ENCODE results near the gene CHP1. TPM values are rescaled to one million over a fixed set of nuclear protein-coding genes. Genes with fewer than 3 reads are reported as not detected.

The CHP1 gene
- total RNA-seq: 100 to 1,000 TPM; 124 to 167 TPM
- 10 to 100 TPM; 73.3 to 78.9 TPM for polyA plus RNA-seq
- long read RNA-seq, donor 1, transcript CHP1-201 (7 exons, 3,329 nt): major isoform, 20 of 116 reads
- long read RNA-seq, donor 1, partial matches to known transcripts: 96 of 116 reads
- long read RNA-seq, donor 1, other reads (novel, unspliced or antisense): 0 of 116 reads
- long read RNA-seq, donor 2, transcript CHP1-201 (7 exons, 3,329 nt): major isoform, 8 of 14 reads
- long read RNA-seq, donor 2, partial matches to known transcripts: 6 of 14 reads
- long read RNA-seq, donor 2, other reads (novel, unspliced or antisense): 0 of 14 reads
- long read RNA-seq, donor 3, transcript CHP1-201 (7 exons, 3,329 nt): major isoform, 14 of 14 reads
- long read RNA-seq, donor 3, partial matches to known transcripts: 0 of 14 reads
- long read RNA-seq, donor 3, other reads (novel, unspliced or antisense): 0 of 14 reads
- long read RNA-seq, donor 4, partial matches to known transcripts: 0 of 4 reads
- long read RNA-seq, donor 4, other reads (novel, unspliced or antisense): 0 of 4 reads
- long read RNA-seq, donor 5, transcript CHP1-201 (7 exons, 3,329 nt): major isoform, 18 of 23 reads
- long read RNA-seq, donor 5, partial matches to known transcripts: 5 of 23 reads
- long read RNA-seq, donor 5, other reads (novel, unspliced or antisense): 0 of 23 reads

- TF ChIP-seq CTCF (IDR thresholded peaks at IDR 0.05; ENCODE audit: control extremely low read depth, extremely low read depth): peak; percentile 43
- ATAC-seq (ENCODE audit: insufficient read depth, low FRiP score): peak; percentile 98
- 1% methylated on average over 69 to 72 of the region's 72 CpGs for WGBS, 2 donors
Observed at GRCh38 chr15:41230650-41231421, at the start of gene CHP1, which contains the start of gene EXD1. TSS of gene CHP1 (plus strand) at chr15:41231268. CDS start at chr15:41231383, 115 bp downstream. TSS of gene EXD1 (minus strand) at chr15:41230757. CDS start at chr15:41226575, 4,182 bp downstream.

GRCh38 chr15:41182266-41182665, 48.8 kb upstream of the CHP1 start:
- 68 to 70% methylated on average over 4 of the region's 4 CpGs for WGBS, 2 donors
- Histone ChIP-seq H3K4me1 (ENCODE audit: control insufficient read depth in 5 of 5, insufficient read depth in 5 of 5, low read length in 5 of 5) (no peaks in the 10 kb centered on the region), H3K9me3 (ENCODE audit: control insufficient read depth in 4 of 4, insufficient read depth in 3 of 4, low read length in 3 of 4) (no peaks in the 10 kb centered on the region), H3K27me3 (ENCODE audit: control insufficient read depth in 3 of 3, insufficient read depth in 3 of 3, low read length in 2 of 3) (no peaks in the 10 kb centered on the region), H3K4me3 (no peak overlapping the region), H3K27ac (ENCODE audit: low read depth in 1 of 2, low read length in 1 of 2) (no peak overlapping the region), H3K9ac (ENCODE audit: insufficient read depth in 1 of 2, low read length in 2 of 2) (no peak overlapping the region), H3K36me3 (ENCODE audit: control insufficient read depth in 4 of 4, insufficient read depth in 4 of 4, low read length in 4 of 4) (no peaks in the 10 kb centered on the region)
- ATAC-seq (ENCODE audit: insufficient read depth, low FRiP score): no peak
- no peak for DNase-seq
- TF ChIP-seq CTCF (IDR thresholded peaks at IDR 0.05; ENCODE audit: control extremely low read depth, extremely low read depth): no peak

More at GRCh38 chr15:41230650-41231421, at the start of gene CHP1, which contains the start of gene EXD1:
- Histone ChIP-seq H3K36me3 (ENCODE audit: control insufficient read depth in 4 of 4, insufficient read depth in 4 of 4, low read length in 4 of 4) (no peaks in the 10 kb centered on the region), H3K4me3 (peak within 1 kb of the TSS; percentile 71), H3K4me1 (ENCODE audit: control insufficient read depth in 5 of 5, insufficient read depth in 5 of 5, low read length in 5 of 5) (peaks cover 0 to 14% (median 6%) of the 10 kb centered on the region in 5 donors), H3K27me3 (ENCODE audit: control insufficient read depth in 3 of 3, insufficient read depth in 3 of 3, low read length in 2 of 3) (no peaks in the 10 kb centered on the region), H3K9ac (ENCODE audit: insufficient read depth in 1 of 2, low read length in 2 of 2) (peak within 1 kb of the TSS; percentile 81 to 94), H3K9me3 (ENCODE audit: control insufficient read depth in 4 of 4, insufficient read depth in 3 of 4, low read length in 3 of 4) (no peaks in the 10 kb centered on the region), H3K27ac (ENCODE audit: low read depth in 1 of 2, low read length in 1 of 2) (peak within 1 kb of the TSS; percentile 90 to 97)
- DNase-seq: peak; percentile 97 to 98 (median 98)

- Histone ChIP-seq H3K4me3 (no peak overlapping the region), H3K27me3 (ENCODE audit: control insufficient read depth in 3 of 3, insufficient read depth in 3 of 3, low read length in 2 of 3) (no peaks in the 10 kb centered on the region), H3K9ac (ENCODE audit: insufficient read depth in 1 of 2, low read length in 2 of 2) (no peak overlapping the region), H3K9me3 (ENCODE audit: control insufficient read depth in 4 of 4, insufficient read depth in 3 of 4, low read length in 3 of 4) (no peaks in the 10 kb centered on the region), H3K4me1 (ENCODE audit: control insufficient read depth in 5 of 5, insufficient read depth in 5 of 5, low read length in 5 of 5) (no peaks in the 10 kb centered on the region), H3K36me3 (ENCODE audit: control insufficient read depth in 4 of 4, insufficient read depth in 4 of 4, low read length in 4 of 4) (no peaks in the 10 kb centered on the region), H3K27ac (ENCODE audit: low read depth in 1 of 2, low read length in 1 of 2) (no peak overlapping the region)
- no peak for TF ChIP-seq CTCF (IDR thresholded peaks at IDR 0.05; ENCODE audit: control extremely low read depth, extremely low read depth)
- DNase-seq (no peak), ATAC-seq (ENCODE audit: insufficient read depth, low FRiP score) (no peak)
- WGBS, 2 donors: 61 to 71% methylated on average over 2 of the region's 2 CpGs
Observed at GRCh38 chr15:41183581-41183980, 47.5 kb upstream of the CHP1 start.
